T-helper 9 cell (primary cell): ENCODE data around the gene METAP2.
A peak's percentile ranks its signal among the peaks of the same experiment; 100 is the strongest.
"Not testable (repeated sequence)": the region's sequence is repeated elsewhere in the genome, so short reads cannot be mapped to it uniquely, and the experiment has no call there.

Experiments
- DNase-seq: peaks from one replicate; pipeline ENCODE4 v3.0.0-alpha.2; 2020
- total RNA-seq, 2 donors: gene quantifications; one replicate each; lab custom pipeline; 2026; lab: John Stamatoyannopoulos, UW

METAP2 gene
- 76.7 to 104 reads per million in 2 donors for total RNA-seq

GRCh38 chr12:95473884-95474659, at the start of gene METAP2:
TSS of gene METAP2 (plus strand) at chr12:95474152. CDS start at chr12:95474180, 28 bp downstream.
- DNase-seq, result peak; percentile 85

- DNase-seq, result no peak
These were observed 49.5 kb upstream of the METAP2 start for GRCh38 chr12:95424271-95424994.

DNA sequence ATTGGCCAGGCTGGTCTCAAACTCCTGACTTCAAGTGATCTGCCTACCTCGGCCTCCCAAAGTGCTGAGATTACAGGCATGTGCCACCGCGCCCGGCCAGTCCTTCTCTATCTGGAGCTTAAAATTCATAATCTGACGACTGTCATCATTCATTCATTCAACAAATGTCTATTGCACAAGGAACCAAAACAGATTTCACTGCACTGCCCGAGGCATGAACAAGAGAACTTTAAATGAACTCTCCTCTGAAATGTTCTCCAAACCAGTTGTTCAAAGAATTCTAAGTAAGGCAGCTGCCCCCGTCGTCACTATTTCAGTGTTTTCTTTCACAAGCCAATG, 44.8 kb upstream of the METAP2 start:
- DNase-seq, result no peak

- DNase-seq, result no peak
These were observed 42.8 kb upstream of the METAP2 start for GRCh38 chr12:95431120-95431519.

DNA sequence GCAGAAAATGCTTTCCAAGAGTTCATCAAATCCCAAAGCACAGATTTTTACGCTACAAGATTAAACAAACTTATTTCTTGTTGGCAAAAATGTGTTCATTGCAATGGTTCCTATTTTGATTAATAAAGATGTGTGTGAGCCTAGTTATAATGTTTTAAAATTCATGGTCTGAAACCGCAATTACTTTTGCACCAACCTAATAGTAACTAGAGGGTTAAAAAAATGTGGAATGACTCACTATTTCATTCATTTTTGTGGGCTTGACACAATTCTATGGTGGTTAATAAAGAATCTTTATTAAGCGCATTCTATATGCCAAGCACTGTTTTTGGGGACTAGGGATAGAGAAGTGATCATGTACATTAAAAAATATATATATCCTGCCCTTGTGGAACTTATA, 38.6 kb upstream of the METAP2 start:
- DNase-seq, result no peak

DNA sequence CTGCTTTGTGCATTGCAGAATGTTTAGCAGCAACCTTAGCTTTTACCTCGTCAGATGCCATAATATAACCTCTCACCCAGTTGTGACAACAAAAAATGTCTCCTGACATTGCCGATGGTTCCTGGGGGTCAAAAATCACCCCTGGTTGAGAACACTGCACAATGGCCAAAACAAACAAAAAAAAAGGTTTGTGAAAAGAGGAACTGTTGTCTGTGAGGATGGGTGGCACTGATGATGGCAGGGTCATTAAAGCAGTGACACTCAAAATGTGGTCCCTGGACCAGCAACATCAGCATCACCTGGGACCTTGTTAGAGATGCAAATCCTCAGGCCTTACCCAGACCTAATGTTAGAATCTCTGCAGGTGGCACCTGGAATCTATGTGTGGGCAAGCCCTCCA, 36.4 kb upstream of the METAP2 start:
- no peak for DNase-seq

DNA sequence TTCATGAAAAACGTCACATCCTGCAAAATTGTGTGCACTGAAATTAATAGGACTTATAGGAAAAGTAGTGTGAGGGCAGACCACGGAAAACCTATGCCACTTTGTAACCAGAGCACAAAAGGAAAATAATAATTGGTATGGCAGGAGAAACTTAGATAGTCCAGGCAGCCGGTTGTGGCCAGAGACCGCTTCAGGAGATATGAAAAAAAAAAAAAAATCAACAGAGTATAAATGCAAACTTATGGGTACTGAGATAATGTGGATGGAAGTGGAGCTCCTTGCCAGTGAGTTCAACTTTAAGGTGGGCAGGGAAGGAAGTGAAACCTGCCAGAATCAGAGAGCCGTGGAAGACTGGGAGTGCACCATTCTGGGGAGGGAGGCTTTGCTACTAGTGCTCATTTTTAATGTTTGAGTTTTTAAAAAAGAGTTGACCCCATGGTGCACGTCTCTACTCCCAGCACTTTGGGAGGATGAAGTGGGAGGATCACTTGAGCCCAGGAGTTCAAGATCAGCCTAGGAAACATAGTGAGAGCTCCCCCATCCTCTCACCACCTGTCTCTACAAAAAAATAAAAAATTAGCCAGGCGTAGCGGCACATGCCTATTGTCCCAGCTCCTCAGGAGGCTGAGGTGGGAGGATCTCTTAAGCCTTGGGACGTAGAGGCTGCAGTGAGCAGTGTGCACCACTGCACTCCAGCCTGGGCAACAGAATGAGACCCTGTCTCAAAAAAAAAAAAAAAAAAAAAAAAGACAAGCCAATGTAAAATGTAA, 34.3 kb upstream of the METAP2 start:
- DNase-seq, result no peak

- DNase-seq, result no peak
These were observed 33.6 kb upstream of the METAP2 start for GRCh38 chr12:95440401-95440800.

DNA sequence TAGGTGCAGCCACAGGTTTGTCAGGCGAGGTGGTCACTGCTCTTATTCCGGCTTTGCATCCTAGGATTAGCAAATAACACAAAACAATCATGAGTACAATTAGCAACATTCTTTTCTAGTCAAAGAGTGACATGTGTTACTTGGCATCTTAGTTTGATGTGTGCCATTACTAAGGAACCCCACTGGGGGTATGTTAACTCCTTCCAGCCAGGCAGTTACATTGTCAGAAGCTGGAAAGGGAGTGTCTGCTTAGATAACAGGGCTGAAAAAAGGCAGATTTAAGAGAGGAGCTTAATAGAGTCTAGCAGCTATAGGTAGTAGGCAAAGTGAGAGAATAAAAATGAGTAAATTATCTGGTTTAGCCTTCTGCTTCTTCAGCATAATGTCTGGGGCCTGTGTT, 30.5 kb upstream of the METAP2 start:
- DNase-seq, result no peak

- DNase-seq, result not testable (repeated sequence)
These were observed 28.9 kb upstream of the METAP2 start for GRCh38 chr12:95445099-95445498.

DNA sequence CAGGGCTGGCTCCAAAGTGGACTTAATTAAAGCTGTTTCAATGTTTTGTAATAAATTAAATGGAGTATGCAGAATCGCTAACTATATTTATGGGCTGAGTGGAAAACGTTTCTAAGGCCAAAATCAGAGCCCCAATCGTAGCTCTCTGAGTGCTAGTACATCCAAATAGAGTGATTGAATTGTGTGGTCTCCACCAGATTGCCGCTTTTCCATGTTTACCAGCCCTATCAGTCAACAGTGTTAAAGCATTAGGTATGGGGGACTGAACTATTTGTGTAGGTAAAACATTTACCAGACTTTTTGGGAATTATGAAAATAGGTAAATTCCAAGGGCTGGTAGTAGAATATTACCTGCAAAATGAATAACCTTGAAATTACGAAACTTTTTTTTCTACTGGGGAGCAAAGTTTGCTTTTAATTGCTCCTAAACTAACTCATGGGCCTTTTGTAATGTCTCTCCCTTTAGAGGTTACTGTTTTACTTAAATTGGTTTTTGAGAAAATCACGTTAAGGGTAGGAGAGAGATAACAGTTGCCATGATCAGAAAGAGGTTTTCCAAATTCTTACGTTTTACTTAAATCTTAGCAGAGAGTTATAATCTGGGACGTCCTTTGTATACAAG, 28.0 kb upstream of the METAP2 start:
- DNase-seq, result no peak

GRCh38 chr12:95446506-95446900, 27.4 kb upstream of the METAP2 start:
- DNase-seq, result no peak

- DNase-seq, result not testable (repeated sequence)
These were observed 24.3 kb upstream of the METAP2 start for GRCh38 chr12:95449656-95450055.

DNA sequence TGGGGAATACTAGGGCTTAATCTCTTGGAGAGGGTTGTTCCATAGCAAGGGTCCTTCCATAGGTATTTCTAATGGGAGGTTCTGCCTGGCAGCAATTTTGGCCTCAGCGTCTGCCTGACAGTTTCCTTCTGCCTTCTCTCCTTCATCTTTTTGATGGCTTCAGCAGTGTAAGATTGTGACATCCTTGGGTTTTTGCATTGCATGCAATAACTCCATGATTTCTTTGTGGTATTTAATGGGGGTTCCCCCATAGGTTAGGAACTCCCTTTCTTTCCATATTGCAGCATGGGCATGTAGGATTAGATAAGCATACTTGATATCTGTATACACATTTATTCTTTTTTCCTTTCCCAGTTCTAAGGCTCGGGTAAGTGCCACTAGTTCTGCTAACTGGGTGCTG, 21.5 kb upstream of the METAP2 start:
- not testable (repeated sequence) for DNase-seq

DNA sequence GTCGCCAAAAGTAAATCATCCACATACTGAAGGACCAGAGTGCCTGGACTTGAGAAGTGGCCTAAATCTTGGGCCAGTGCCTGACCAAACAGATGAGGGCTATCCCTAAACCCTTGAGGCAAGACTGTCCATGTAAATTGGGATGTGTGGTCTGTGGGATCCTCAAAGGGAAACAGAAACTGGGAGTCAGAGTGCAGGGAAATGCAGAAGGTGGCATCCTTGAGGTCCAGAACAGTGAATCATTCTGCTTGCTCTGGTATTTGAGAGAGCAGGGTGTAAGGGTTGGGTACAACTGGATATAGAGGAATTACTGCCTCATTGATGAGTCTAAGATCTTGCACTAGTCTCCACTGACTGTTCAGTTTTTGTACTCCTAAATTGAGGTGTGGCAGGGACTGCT, 20.1 kb upstream of the METAP2 start:
- DNase-seq, result not testable (repeated sequence)

DNA sequence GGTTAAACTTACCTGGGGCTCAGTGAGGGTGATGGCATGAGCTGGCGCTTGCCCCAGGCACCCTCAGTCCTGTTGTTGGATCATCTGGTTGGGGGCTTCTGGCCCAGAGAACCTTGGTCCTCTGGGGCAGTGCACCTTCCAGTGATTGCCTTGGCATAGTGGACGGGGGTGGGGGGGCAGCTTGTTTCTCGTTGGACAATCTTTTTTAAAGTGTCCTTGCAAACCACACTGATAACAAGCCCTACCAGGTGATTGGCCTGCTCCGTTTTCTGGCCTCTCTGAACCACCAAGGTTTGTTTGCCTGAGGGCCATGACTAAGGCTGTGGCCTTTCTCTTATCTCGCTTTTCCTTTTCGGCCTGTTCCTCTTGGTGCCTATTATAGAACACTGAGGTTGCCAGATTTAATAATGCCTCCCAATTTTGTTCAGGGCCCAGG, 19.2 kb upstream of the METAP2 start:
- not testable (repeated sequence) for DNase-seq

DNA sequence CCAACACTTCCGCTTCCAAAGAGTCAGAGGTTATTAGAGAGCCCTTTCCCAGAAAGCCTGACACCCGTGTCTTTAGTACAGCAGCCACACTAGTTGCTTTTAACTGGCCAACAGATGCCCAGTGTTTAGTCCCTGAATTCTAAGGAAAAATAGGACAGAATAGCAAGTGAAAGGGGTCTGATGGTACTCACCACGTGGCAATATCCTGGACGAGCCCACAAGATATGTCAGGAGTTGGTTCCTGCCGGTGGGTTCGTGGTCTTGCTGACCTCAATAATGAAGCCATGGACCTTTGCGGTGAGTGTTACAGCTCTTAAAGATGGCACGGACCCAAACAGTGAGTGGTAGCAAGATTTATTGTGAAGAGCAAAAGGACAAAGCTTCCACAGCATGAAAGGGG, 16.3 kb upstream of the METAP2 start:
- DNase-seq, result not testable (repeated sequence)

GRCh38 chr12:95458761-95459160, 15.2 kb upstream of the METAP2 start:
- DNase-seq, result no peak

GRCh38 chr12:95459310-95459709, 14.6 kb upstream of the METAP2 start:
- no peak for DNase-seq

DNA sequence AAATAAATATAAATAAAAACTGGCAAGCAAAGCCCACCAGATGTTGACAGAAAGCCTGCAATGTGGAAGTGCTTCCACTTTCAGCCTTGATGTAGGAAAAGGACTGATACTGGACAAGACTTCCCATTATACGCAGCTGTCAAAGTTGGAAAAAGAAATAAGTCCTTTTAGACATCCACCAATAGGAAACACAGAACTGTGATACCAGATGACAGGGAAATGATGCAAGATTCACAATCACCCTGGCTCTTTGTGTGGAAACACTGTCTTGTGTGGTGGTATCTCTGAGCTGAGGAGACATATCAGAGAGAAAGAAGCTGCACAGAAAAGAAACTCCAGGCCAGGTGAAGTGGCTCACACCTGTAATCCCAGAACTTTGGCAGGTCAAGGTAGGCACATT, 13.8 kb upstream of the METAP2 start:
- DNase-seq, result no peak

GRCh38 chr12:95460896-95461295, 13.1 kb upstream of the METAP2 start:
- no peak for DNase-seq

DNA sequence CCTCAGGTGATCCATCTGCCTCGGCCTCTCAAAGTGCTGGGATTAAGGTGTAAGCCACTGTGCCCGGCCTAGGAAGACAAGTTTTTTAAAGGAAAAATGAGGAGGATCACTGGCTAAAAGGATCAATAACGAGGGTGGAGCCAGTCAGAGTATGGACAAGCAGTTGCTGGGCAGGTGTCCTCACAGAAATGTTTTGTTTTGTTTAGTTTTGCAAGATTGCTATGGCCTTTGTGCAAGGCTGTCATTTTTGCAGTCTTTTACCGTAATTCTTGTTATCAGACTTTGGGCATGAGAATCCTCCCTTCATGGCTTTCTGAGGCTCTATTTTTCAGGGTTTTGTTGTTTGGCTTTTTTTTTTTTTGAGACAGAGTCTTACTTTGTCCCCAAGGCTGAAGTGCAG, 11.9 kb upstream of the METAP2 start:
- no peak for DNase-seq

DNA sequence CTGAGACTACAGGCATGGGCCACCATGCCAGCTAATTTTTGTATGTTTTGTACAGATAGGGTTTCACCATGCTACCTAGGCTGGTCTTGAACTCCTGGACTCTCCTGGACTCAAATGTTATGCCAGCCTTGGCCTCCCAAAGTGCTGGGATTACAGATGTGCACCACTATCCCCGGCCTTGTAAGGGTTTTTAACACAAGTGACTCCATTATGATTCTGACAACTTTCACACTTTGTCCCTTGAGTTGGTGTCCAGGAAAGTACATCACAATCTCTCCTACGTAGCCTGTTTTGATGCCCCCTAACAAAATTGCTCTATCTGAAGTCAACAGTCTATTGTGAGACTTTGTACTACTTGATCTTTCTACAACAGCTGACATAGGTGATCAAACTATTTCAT, 11.4 kb upstream of the METAP2 start:
- DNase-seq, result no peak
